ENCODE measurements around the gene DENND1A. TPM values are rescaled to one million over a fixed set of nuclear protein-coding genes. Genes with fewer than 3 reads are reported as not detected.

Gene DENND1A
- total RNA-seq, 4 donors from 2014 or later = 20.9 to 33.6 (median 23.7) TPM

DNA sequence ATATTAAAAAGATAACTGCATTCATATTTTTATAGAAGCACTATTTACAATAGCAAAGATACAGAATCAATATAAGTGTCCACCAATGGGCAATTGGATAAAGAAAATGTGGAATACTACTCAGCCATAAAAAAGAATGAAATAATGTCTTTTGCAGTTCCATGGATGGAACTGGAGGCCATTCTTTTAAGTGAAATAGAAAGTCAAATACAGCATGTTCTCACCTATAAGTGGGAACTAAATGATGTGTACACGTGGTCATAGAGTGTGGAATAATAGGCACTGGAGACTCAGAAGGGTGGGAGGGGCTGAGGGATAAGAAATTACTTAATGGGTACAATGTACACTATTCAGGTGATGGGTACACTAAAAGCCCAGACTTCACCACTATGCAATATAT lies 53.2 kb downstream of the DENND1A start:
- 100% methylated on average over 1 of the region's 1 CpG for WGBS, 2 donors (ENCODE audit: low coverage in 1 of 2)

DNA sequence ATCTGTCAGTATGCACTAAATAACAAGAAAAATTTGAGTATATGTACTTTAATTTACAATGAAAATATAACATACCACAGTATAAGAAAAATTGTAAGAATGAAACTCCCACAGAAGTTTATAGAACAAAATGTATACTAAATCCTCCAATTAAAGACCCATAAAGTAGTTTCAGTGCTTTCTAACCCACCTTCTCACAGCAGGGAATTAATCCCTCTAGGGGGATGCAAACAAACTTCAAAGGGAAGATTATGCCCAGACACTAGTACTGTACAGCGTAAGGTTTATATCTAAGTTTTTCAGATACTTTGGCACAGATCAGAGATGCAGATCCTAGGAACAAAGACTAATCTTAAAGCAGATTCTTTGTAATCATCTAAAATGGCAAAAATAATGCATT lies 57.2 kb downstream of the DENND1A start:
- Histone ChIP-seq H3K4me3 (no peak overlapping the region), H3K27me3 (no peaks in the 10 kb centered on the region), H3K36me3 (peaks cover 0 to 25% of the 10 kb centered on the region in 2 donors), H3K27ac (no peak overlapping the region), H3K9me3 (no peaks in the 10 kb centered on the region), H3K4me1 (peaks cover 0 to 7% (median 3%) of the 10 kb centered on the region in 3 donors)
- TF ChIP-seq POLR2A (IDR thresholded peaks at IDR 0.05) = no peak
- no peak for TF ChIP-seq POLR2AphosphoS5 (IDR thresholded peaks at IDR 0.05)
- TF ChIP-seq, protein P1, sequence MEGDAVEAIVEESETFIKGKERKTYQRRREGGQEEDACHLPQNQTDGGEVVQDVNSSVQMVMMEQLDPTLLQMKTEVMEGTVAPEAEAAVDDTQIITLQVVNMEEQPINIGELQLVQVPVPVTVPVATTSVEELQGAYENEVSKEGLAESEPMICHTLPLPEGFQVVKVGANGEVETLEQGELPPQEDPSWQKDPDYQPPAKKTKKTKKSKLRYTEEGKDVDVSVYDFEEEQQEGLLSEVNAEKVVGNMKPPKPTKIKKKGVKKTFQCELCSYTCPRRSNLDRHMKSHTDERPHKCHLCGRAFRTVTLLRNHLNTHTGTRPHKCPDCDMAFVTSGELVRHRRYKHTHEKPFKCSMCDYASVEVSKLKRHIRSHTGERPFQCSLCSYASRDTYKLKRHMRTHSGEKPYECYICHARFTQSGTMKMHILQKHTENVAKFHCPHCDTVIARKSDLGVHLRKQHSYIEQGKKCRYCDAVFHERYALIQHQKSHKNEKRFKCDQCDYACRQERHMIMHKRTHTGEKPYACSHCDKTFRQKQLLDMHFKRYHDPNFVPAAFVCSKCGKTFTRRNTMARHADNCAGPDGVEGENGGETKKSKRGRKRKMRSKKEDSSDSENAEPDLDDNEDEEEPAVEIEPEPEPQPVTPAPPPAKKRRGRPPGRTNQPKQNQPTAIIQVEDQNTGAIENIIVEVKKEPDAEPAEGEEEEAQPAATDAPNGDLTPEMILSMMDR (IDR thresholded peaks at IDR 0.05) = no peak
- no peak for TF ChIP-seq EP300 (IDR thresholded peaks at IDR 0.05)
- no peak for ATAC-seq
- WGBS, 2 donors (ENCODE audit: low coverage in 1 of 2) = 60 to 92% methylated on average over 1 of the region's 1 CpG

More for the DNA sequence above, 53.2 kb downstream of the DENND1A start:
- peaks cover 0 to 34% of the 10 kb centered on the region in 2 donors for H3K36me3 ChIP-seq
- no peaks in the 10 kb centered on the region for H3K27me3 ChIP-seq
- no peak for ATAC-seq
- TF ChIP-seq POLR2AphosphoS5 (IDR thresholded peaks at IDR 0.05) = no peak
- TF ChIP-seq, protein P1 (IDR thresholded peaks at IDR 0.05) = no peak
- no peak for TF ChIP-seq POLR2A (IDR thresholded peaks at IDR 0.05)
- TF ChIP-seq EP300 (IDR thresholded peaks at IDR 0.05) = no peak
- no peak overlapping the region for H3K4me3 ChIP-seq
- no peaks in the 10 kb centered on the region for H3K9me3 ChIP-seq
- no peaks in the 10 kb centered on the region for H3K4me1 ChIP-seq
- H3K27ac ChIP-seq = no peak overlapping the region

DNA sequence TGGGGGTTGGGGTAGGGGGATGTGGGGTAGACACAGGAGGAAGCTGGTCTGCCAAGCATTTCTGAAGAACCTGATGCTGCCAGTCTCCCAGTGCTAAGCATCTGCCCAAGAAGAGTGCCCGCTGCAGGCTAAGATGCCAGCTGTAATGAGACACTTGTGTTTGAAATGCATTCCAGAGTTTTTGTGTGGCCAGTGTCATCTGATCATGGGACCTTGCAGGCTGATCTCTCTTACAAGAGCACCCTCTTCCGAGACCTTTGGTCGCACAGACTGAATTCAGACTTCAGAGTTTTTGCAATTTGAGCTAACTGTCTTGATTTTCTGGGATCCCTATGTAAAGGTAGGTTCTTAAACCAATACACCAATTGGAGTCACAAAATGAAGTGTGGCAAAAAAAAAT lies 58.1 kb downstream of the DENND1A start:
- TF ChIP-seq, protein P1 (IDR thresholded peaks at IDR 0.05) = no peak
- TF ChIP-seq POLR2AphosphoS5 (IDR thresholded peaks at IDR 0.05) (no peak), POLR2A (IDR thresholded peaks at IDR 0.05) (no peak), EP300 (IDR thresholded peaks at IDR 0.05) (no peak)
- Histone ChIP-seq H3K36me3 (peaks cover 0 to 16% of the 10 kb centered on the region in 2 donors), H3K4me1 (peaks cover 0 to 11% (median 3%) of the 10 kb centered on the region in 3 donors), H3K27ac (no peak overlapping the region), H3K9me3 (no peaks in the 10 kb centered on the region), H3K4me3 (no peak overlapping the region), H3K27me3 (no peaks in the 10 kb centered on the region)
- whole genome bisulfite sequencing, 2 donors (ENCODE audit: low coverage in 1 of 2) = 100% methylated on average over 2 of the region's 3 CpGs
- ATAC-seq = no peak

DNA sequence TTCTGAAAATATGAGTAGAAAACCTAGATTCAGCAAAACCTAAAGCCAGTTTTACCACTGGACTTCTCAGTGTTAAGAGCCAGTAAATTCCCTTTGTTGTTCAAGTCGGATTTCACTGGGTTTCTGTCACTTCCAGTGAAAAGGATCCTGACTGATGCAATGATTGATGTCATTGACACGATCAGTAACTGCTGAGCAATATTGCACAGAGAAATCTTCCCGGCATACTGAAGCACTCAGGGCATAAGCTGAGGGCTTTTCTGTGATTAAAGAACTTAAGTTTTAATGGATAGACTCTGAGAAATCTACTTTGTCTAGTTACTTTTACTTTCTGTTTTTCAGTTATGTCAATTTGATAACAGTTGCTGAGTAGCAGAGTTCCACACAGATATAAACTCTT lies 61.9 kb downstream of the DENND1A start:
- Histone ChIP-seq H3K4me1 (peaks cover 0 to 30% (median 3%) of the 10 kb centered on the region in 3 donors), H3K27me3 (no peaks in the 10 kb centered on the region), H3K9me3 (no peaks in the 10 kb centered on the region), H3K36me3 (no peaks in the 10 kb centered on the region), H3K4me3 (no peak overlapping the region), H3K27ac (peak overlapping the region in 1 of 4 donors; percentile 24)
- ATAC-seq = no peak
- TF ChIP-seq EP300 (IDR thresholded peaks at IDR 0.05) = no peak
- TF ChIP-seq POLR2AphosphoS5 (IDR thresholded peaks at IDR 0.05) = no peak
- TF ChIP-seq, protein P1 (IDR thresholded peaks at IDR 0.05) = no peak
- TF ChIP-seq POLR2A (IDR thresholded peaks at IDR 0.05) = no peak
- 64 to 75% methylated on average over 3 of the region's 3 CpGs for WGBS, 2 donors (ENCODE audit: low coverage in 1 of 2)

DNA sequence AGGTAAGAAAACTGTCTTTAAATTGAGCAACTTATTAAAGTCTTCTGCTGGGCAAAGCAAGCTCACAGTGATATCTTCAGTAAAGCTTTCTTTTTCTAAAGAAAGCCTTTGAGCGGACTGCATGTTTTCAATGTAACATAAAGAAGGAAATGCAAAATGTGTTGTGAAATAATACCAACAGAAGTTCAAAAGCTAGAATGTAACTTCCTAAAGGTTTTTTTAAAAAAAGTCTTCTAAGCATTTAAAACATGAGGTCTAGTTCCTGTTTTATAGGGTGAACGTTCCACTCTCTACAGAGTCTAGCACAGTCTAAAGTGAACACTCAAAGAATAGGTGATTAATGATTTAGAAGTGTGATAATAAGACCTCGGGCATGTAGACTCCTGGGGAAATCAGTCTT lies 62.9 kb downstream of the DENND1A start:
- Histone ChIP-seq H3K4me1 (peaks cover 0 to 30% (median 3%) of the 10 kb centered on the region in 3 donors), H3K9me3 (no peaks in the 10 kb centered on the region), H3K27ac (no peak overlapping the region), H3K4me3 (no peak overlapping the region), H3K36me3 (no peaks in the 10 kb centered on the region), H3K27me3 (no peaks in the 10 kb centered on the region)
- TF ChIP-seq POLR2AphosphoS5 (IDR thresholded peaks at IDR 0.05) = no peak
- no peak for TF ChIP-seq EP300 (IDR thresholded peaks at IDR 0.05)
- TF ChIP-seq, protein P1 (IDR thresholded peaks at IDR 0.05) = no peak
- TF ChIP-seq POLR2A (IDR thresholded peaks at IDR 0.05) = no peak
- WGBS, 2 donors (ENCODE audit: low coverage in 1 of 2) = 83 to 87% methylated on average over 3 of the region's 3 CpGs
- ATAC-seq = no peak
